RPMI7951 (cell line): ENCODE data around the gene ABCB9. TPM values are rescaled to one million over a fixed set of nuclear protein-coding genes. Genes with fewer than 3 reads are reported as not detected.
A peak's percentile ranks its signal among the peaks of the same experiment; 100 is the strongest.
"Not testable (repeated sequence)": the region's sequence is repeated elsewhere in the genome, so short reads cannot be mapped to it uniquely, and the experiment has no call there.

ENCODE experiments used
- DNase-seq: peaks from one replicate; pipeline ENCODE4 v3.0.0-alpha.2; 2012; ENCODE audit warnings: low read depth
- total RNA-seq: library from RNA; depleted of rRNA; stranded (reverse); fragments of >200 nt; shearing (Covaris generic); gene quantifications from 2 replicates; pipeline ENCODE4 v1.2.3, GENCODE V29; 2014; rRNA removed

ABCB9 gene
- total RNA-seq, result 7.0 and 10.9 TPM in 2 replicates

DNA sequence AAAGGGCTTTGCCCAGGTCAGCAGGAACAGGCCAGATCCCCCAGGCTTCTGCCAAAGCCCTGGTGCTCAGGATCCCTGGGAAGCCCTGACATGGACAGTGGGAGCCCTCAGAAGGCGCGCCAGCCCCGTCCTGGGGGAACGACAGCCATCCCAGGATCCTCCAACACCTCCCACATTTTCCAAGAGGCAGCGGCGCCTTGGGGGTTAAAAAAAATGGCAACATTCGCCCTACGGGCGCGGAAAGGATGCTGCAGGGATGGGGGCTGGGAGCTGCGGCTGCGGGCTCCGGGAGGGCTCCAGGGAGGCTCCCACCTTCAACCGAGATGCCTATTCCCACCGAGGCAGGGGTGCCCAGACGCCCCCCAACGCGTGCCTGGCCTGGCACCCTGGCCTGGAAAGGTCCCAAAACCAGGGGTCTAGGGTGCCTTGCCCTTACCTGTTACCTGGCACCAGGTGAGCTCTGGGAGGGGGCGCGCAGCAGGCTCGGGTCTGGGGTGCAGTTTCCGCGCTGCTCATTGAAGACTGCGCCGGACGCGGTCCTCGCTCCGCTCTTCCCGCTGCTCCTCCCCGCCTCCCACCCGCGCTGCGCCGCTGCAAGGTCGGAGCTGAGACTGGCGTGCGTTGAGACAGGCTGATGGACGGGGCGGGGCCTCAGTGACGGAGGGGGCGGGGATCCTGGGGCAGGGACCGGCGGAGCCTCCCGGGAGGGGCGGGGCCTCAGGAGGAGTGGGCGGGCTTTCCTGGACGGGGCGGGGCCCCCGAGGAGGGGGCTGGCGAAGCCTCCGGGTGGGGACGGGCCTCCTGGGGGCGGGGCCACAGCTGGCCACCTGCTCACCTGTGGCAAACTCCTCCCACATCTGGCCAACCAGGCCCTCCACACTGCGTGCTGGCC, at the start of gene ABCB9:
Gene ABCB9, minus strand, starts transcription at position 613 of the 892 bp plus-strand sequence. CDS start 6,228 bp downstream, outside the sequence.
- DNase-seq, result peak; percentile 86

DNA sequence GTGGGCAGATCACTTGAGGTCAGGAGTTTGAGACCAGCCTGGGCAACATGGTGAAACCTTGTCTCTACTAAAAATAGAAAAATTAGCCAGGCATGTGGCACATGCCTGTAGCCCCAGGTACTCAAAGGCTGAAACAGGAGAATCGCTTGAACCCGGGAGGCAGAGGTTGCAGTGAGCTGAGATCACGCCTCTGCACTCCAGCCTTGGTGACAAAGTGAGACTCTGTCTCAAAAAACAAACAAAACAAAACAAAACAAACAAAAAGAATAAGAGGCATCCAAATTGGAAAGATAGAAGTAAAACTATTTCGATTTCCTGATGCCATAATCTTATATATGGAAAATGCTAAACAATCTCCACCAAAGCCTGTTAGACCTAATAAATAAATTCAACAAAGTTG, 48.2 kb upstream of the ABCB9 start:
- not testable (repeated sequence) for DNase-seq

DNA sequence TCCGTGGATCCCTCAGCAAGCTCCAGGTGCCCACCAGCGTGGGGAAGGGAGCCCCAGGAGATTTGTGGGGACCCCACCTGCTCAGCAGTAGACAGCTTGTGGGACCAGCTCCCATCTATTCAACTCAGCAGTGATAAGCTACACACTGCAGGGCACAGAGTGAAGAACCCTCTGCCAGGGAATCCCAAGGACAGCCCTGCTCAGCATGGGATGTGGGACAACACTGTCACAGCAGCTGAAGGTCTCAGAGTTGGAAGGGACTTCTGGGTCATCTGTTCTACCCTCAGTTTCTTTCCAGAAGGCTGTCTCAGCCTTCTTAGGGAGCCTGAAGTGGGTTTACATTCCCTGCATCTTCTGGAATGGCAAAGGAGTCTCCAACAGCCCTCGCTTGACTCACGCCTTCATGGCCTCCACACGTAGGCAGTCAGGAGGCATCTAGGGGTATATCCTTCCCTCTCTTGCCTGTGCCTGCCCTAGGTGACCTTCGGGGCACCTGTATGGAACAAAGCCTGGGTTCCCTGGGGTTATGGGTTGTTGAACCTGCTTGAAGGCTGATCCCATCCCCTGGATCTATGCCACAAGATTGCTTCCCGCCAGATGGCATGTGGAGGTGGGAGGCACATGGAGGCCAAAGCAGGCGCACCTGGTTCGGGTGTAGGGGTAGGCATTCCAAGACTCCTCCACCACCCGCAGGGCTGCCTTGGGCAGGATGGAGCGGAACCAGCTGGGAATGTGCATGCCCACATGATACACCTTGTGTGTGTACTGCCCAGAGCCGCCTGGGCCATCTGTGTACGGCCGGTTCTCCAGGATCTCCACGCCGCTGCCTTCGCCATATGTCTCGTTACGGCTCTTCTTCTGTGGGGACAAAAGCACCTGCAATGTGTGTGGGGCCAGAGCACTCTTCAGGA, 47.2 kb upstream of the ABCB9 start:
- no peak for DNase-seq

DNA sequence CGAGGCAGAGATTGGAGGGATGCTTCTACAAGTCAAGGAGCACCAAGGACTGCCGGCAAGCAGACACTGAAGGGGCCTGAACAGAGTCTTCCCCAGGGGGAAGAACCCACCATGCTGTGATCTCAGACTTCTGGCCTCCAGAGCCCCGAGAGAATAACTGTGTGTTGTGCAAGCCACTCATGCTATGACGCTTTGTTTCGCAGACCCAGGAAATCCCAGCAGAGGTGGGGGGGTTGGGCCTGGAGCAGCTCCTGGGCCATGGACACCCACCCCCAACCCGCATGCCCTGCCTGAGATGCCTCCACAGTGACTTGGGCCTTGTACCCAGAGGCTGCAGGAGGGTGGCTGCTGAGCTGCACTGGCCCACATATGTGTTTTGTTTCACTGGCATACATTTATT, 45.4 kb upstream of the ABCB9 start:
- no peak for DNase-seq

DNA sequence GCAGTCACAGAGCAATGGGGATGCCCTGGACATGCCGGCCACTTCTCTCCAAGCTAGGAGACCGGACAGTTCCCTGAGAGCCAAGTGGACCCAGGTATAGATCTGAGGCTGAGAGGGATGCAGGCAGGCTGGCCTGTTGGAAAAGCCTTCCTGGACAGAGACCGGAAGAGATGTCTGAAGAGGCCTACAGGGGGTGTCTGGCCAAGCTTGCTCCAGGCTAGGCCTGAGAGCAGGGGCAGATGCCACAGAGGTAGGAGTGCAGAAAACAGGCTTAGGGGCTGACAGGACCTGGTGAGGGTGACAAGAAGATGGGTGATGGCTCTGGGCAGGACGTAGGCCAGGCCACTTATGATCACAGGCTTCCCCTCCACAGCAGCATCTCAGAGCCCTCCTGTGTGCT, 44.4 kb upstream of the ABCB9 start:
- no peak for DNase-seq

DNA sequence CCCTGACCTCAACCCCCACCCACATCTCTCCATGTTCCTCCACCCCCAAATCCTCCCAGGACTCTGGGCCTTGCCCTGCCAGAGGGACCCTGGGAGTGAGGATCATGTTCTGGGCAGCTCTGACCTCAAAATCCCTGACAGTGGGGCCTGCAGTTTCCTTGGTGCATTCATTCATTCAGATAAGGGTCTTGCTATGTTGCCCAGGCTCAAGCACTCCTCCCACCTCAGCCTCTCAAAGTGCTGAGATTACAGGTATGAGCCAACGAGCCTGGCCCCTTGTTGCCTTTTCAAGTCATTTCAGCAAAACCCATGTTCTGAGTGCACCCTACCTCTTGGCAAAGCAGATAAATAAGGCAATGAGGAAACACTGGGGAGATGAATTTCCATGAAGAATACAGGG, 43.8 kb upstream of the ABCB9 start:
- DNase-seq, result no peak

DNA sequence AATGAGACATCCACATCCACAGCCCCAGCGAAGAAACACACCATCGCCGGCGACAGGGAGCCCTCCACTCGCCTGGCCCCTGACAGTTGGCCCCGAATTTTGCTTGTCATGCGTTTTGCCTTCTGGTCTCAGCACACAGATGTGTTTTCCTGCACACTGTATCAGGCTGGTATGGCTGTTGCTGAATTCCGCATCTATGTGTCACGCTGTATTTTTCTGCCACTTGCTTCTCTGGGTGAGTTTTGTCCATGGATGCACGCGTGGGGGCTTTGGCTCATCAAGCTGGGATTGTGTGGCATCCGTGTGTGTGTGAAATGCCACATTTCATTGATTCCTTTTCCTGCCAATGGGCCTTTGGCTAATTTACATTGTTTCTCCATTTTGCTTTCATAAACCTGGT, 40.7 kb upstream of the ABCB9 start:
- no peak for DNase-seq

DNA sequence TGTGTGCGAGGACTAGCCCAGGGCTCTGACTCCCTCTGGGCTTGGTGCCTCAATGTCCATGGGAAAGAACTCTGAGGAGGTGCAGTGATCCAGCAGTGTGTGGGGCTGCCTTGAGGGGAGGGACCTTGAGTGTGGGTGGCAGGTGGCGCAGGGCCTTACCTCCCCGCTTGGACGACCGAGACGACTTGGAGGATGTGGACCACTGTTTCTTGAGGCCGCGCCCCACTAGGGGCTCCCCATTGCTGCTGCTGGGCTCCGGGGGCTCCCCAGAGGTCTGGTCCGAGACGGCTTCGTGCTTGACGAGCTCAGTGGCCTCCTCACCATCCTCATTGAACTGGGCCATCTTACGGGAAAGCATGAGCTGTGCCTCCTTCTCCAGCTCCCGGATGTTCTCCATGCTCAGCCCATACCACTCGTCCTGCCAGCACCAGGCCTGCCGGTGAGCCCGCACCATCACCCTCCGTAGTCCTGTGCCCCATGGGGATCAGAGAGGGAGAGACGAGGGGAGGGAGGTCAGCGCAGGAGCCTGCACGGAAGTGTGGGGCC, 38.9 kb upstream of the ABCB9 start:
- DNase-seq, result no peak

DNA sequence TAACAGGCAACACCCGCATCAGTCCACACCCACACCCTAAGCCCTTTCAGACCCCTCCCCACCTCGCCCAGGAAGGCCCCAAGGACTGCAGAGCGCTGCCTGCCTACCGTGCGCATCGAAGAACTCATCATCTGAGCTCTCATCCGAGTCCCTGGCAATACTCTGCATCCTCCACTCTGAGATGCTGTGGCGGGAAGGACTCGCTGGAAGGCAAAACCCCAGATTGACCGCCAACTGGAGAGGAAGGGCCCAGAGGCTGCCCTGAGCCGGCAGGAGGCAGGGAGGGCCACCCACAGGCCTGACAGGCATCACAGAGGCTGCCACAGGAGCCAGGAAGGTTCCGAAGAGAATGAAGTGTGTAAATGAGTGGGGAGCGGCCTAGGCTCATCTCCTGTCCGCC, 38.0 kb upstream of the ABCB9 start:
- no peak for DNase-seq

DNA sequence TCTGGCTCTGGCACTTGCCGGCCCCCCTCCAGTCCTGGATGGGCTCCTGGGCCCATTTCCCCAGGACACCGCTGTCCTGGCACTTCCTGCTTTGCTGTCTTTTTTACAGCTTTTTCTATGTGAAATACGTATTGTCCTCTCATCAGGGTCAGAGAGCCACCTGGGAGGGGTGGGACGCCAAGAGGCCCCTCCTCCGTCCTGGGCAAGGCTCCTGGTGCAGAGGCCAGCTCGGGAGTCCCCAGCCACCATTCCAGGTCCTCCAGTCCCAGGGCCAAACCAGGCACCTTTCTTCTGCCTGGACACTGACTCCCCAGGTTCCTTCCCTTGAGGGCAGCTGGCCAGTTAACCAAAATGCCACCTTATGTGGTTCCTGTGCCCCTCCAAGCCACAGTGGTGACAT, 37.0 kb upstream of the ABCB9 start:
- DNase-seq, result no peak

DNA sequence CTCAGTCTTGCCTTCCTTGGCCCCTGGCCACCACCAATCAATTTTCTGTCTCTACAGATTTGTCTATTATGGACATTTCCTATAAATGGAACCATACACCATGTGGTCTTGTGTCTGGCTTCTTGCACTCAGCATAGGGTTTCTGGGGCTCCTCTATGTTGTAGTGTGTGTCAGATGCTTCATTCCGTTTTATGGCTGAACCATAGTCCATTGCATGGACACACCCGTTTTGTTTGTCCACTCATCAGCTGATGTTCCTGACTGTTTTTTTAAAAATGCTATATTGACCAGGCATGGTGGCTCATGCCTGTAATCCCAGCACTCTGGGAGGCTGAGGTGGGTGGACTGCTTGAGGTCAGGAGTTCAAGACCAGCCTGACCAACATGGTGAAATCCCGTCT, 35.2 kb upstream of the ABCB9 start:
- DNase-seq, result no peak

DNA sequence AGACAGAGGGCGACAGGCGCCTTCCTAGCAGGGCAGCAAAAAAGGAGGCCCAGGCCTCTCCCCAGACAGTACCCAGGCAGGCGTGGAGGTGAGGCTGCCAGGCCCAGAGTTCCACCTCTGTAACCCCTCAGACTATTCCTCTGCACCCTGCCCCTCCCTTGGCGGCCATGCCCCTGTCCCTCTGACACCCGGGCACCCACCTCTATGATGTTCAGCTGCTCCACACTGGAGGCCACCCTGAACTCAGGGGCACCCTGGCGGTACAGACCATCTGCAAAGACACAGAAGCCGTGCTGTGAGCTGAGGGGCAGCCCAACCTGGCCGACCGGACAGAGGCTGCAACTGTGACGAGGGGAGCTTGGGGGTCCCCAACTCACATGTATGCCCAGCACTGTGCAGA, 34.3 kb upstream of the ABCB9 start:
- no peak for DNase-seq

DNA sequence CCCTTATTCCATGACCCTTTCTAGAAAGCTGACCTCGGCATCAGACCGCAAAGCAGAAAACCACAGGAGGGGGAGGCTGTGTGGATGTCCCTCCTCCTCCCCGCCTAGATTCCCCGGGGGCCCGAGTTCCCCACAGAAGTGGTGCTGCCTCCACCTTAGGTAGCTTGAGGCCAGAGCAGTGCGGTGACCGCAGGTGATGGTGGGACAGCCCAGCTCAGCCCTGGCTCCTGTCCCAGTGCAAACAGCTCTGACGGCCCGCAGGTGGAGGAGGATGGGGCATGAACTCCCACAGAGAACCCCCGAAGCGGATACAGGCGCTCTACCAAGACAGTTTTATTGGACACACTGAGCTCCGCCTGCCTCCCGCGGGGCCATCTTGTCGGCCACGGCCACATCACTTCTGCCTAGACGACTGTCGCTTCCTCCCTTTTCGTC, 33.7 kb upstream of the ABCB9 start:
- no peak for DNase-seq

DNA sequence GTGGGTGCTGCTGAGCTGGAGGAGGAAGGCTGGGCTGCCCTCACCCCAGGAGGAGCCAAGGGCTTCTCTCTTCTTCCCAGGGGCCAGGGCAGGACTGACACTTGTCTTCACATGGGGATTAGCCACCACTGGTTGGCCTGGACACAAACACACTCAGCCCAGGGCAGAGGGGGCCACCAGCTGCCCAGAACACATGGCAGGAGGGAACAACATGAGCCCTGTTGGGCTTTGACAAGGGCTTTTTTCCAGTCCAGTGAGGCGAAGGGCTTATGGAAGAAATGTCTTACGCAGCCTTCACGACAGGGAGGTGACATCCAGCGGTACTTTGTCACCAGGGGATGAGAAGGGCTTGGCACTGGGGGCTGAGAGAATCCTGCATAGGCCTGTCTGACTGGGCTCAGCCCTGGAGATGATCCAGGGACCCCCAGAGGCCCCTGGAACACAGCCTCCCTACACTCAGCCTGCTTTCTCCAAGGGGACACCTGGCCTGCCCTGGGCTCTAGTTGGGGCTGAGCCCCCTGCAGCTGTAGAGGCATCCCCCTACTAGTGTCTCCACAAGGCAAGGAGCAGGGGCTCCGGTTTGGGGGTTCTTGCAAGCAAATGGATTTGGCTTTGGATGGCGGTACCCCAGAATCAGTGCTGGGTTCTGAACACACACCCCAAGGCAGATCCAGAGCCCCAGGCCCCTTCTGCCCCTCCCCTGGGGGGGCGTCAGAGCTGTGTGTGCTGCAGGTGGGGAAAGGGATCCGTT, 33.1 kb upstream of the ABCB9 start:
- DNase-seq, result no peak

DNA sequence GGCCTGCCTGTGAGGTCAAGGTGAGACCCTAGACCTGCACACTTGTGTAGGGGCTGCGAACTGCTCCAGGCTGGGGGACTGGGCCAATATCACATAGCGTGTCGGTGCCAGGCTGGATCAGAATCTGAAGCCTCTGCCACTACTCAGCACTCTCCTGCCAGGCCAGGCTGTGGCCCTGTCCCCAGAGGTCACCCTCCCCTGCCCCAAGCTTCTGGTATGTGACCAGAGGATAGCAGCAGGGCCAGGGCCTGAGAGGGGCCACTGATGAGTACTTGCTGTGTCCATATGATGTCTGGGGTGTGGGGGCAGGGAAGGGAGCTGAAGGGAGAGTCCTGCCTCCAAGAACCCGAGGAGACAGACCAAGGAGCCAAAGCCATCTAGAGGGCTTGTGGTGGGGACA, 32.1 kb upstream of the ABCB9 start:
- no peak for DNase-seq

DNA sequence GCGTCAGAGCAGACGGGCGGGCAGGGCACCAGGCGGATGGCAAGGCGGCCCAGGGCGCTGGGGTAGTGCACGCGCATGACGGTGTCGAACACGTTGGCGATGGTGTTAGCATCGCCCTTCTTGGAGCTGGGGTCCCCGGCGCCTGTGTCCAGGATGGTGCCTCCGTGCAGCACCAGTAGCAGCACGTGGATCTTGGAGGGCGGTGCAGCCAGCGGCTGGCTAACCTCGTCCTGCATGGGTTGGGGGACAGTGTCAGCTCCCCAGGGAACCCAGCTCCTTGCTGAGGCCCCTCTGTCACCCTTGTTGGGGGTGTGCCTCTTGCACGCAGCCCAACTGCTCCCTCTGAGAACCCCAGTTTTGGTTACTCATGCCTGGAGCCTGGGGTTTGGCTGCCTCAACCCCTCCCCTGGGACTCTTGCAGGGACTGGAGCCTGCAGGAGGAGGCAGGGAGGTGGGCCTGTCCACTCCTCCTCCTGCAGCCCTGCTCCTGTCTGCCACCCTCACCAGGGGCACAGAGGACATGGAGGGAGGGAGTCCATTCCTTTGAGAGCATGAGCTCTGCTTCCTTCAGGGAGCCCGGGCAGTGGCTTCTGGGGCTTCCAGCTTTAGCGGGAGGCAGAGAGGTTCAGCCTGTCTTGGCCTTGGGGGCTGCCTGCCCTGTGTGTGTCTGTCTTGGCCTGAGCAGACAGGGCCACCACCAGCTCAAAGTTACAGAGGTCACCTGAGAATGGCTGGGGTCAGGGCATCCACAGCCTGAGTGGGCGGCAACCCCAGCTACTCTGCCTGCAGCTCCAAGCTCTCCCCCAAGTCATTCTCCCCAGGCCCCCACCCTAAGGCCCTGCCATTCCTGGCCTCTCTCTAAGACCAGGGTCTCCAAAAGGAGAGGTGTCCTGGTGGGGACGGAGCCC, 31.3 kb upstream of the ABCB9 start:
- no peak for DNase-seq

DNA sequence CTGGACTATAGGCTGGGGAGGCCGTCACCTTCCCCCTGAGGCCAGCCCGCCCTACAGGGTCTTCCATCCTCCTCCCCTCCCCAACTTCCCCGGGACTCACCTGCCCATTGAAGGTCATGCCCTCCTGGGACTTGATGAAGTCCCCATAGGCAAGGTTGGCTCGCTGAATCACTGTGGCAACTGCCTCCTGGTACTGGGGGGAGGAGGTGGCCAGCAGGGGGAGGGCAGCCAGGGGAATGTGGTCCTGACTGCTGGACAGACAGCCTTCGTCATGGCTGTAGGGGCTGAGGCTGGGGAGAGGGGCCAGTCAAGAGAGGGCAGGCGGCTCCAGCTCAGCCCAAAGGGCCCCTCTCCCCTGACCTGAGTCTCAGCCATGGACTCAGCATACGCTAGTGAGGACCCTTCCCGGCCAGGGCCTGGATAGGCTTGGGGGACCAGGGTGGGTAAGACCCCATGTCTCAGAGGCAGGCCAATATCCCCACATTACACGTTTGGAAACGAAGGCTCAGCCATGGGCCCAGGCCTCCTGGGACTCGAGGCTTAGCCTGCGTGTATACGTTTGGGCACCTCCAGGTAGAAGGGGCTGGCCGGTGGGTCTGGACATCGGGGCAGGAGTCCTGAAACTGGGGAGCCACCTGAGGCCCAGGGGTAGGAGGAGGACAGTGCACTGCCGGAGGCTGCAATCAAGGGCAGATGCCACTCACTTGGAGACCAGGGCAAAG, 30.5 kb upstream of the ABCB9 start:
- DNase-seq, result no peak

DNA sequence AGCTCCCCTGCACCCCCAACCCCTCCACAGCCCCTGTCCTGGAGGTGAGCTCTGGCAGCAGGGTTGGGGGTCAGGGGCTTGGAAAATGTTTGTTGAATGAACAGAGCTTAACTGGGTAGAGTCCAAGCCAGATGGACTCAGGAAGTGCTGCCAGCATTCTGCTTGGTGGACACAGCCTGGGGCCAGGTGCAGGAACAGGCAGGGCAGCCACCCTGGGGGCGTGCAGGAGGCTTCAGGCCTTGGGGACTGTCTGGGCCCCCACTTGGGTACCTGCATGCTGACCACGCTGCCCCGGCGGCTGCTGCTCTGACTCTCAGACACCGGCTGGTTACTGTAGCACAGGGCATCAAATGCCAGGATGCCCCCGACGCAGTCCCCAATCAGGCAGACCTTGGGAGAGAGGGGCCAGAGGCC, 29.9 kb upstream of the ABCB9 start:
- DNase-seq, result no peak

DNA sequence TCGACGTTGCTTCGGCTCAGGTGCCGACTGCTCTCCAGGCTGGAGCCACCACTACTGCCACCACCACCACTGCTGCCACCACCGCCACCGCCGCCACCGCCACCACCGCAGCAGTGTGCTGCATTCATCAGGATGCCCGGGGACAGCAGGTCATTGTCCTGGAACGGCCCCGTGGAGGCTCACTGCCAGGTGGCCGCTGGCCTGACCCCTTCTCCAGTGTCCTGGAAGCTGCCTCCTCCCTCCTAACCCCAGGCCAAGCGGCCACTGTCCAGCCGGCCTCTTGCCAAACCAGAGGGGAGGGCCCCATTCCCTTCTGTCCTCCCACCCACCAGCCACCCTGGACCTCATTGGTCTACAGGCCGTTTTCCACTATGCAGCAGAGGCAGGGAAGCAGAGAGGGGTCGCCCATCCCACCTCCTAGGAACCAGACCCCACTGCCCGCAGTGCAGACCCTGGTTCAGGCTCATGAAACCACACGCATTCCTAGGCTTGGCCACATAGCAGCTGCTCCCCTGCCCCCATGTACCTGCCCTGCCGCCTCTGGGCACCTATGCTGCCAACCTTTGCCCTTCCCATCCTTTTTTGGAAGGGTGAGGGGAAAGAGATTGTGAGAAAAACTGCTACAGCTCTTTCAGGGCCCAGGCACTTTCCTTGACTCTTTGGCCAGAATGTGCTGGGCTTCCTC, 29.4 kb upstream of the ABCB9 start:
- no peak for DNase-seq
